NCI-H2196 (cell line): ENCODE data around the gene FOXO6.

Source experiments
- DNase-seq: peaks from one replicate; lab custom pipeline; 2025; ENCODE audit not compliant: unreplicated experiment; lab: John Stamatoyannopoulos, UW

The FOXO6 gene

DNA sequence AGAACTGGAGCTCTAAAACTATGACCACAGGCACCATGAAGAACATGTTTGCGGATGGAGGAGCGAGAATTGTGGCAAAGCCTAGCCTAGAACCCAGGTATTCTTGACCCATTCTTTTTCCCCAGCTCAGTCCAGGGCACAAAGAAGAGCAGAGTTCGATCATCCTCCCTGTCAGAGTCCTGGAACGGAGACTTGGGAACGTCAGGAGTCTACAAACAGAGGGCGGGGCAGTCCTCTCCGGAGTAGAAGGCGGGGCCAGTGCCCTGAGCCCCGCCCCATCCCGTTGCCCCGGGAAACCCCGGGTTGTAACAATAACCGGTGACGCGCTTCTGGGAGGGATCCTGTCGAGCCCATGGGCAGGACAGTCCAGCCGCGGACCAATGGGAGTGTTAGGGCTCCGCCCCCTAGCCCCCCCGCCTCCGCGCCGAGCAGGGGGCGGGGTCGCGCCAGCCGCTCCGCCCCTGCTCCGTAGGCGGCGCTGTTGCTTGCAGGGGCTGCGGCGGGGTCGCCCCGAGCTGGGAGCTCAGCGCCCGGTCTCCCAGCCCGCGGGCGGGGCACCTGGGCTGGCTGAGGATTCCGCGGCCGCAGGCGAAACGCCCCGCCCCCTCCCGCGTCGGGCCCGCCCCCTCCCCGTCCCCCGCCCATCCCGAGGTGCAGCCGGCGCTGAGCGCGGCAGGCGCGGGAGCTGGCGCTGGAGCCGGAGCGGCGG lies at the start of gene FOXO6:
Gene FOXO6 (plus strand): TSS at position 649 of the 709 bp plus-strand sequence.
- peak; percentile 99 for DNase-seq

DNA sequence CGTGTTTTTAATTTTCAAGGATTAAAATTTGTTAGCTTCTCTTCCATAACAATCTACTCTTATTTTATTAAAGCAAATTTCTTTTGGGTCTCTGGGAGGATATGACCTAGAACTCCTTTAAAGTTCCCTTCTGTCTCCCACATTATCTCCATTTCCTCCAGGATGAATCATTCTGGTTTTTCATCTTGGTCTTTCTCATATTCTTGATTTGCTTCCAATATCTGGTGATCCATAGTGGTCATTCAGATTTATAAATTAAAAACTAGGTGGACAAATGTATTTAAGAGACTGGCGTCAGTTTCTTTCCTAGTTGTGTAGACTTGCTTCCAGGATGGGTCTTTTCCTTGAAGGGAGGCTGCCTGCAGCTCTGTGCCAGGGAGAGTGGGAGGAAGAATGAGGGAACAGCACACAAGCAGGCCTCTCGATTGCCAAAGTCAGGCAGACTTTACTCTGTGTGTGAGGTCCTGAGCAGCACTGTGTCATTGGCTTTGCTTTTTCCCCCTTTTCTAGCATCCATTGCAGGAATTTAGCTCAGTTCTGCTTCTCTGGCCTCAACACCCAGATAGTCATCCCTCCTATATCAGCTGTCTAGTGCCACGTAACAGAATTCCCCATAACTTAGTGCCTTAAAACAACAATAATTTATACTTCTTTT lies 48.1 kb upstream of the FOXO6 start:
- DNase-seq, result no peak

DNA sequence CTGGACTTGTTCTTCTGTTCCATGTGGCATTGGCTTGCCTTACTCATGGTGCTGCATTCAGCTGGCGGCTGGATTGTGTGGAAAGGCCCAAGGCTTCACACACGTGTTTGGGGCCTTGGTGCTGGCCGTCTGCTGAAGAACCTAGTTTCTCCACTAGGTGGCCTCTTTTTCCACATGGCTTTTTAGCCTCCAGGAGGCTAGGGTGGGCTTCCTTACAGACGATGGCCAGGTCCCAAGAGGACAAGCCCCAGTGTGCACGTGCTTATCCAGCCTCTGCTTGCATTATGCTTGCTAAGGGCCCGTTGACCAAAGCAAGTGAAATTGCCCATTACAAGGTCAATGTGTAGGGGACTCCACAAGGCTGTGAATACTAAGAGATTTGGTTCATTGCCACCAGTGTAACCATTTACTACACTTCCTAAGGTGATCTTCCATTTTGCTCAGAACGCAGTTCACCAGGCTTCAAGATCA lies 47.5 kb upstream of the FOXO6 start:
- DNase-seq, result no peak

DNA sequence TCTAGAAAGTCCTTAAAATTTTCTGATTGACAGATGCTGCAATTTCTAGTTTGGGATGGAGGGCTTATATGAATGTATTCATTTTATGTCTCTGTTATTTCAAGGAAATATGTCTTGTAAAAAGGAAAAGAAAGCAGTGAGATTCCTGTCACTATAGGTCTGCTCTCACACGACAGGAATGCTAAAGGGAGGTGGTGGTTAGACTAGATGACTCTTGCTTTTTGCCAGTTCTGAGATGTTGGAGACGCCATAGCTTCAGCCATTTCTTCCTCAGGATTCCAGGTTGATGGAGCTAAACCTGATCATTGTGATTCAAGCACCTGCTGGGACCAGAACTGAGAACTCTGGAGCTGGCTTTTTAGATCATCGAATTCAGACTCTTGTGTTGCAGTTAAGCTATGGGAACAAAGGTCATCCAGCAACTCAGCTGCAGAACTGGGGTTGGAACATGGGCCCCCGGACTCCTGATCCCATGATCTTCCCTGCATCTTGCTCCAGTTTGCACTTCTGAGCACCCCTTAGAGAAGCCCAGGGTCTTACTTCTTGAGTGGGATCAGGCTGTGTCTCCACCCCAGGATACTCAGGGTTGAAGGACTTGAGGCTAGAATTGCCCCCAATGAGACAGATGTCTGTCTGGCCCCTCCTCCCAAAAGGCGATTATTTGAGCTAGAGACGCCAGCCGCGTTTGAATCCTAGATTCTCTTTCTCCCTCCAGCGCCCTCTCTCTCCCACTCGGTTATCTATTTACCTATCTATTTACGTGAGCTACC lies 46.7 kb upstream of the FOXO6 start:
- no peak for DNase-seq

DNA sequence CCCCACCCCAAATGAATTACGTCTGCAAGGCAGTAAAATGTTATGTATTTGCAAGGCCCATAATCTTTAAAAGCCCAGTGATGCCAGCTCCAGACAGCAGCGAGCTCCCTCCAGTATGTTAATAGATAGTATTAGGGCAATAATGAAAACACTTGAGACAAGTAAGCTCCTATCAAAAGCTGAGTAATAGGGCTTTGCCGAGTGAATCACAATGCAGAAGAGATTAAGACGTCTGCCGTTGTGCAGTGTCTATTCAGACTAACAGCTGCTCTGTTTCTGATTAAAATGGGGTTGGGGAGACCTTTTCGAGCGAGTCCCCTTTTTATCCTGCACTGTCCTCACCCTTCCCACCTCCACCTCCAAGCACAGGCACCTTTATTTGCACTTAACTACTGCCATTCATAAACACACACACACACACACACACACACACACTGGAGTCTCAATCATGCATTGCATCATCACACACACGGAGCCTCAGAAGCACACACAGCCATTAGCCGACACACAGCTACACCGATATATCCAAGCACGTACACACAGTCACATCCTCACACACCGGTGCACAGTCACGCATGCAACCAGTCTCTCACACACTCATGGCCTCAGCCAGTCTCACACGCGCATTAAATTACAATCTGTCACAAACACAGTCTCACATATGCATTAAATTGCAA lies 46.0 kb upstream of the FOXO6 start:
- no peak for DNase-seq

DNA sequence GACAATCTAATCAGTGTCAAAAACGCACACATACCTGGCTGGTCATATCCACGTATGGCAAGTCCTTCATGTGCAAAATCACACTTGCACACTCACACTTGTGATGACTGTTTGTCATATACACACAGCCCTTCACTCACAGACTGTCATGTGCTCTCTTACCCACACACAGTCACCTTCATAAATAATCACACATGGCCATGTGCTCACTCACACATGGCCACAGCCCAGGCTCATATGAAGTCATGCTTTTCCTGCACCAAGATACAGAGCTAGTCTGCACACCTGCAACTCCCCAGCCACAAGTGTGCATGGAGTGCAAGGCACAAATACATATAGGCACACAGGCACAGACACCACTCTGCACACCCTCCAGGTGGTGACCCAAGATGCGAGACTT lies 45.4 kb upstream of the FOXO6 start:
- no peak for DNase-seq

DNA sequence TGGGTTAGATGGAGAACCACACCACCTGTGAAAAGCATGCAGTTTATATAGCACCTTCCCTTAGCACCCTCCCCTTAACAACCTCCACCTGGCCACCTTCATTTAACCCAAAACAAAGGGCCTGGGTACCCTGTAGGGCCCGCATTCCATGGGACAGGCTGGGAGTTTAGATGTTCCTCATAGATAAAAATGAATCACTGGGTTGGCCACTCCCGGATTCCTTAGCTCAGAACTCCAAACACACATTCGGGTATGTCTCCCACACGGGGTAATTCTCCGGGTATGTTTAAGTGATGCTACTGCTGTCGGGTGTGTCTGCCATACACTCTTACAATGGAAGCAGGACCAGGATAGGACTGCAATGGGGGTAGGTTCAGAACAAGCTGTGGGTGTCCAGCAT lies 43.9 kb upstream of the FOXO6 start:
- no peak for DNase-seq

DNA sequence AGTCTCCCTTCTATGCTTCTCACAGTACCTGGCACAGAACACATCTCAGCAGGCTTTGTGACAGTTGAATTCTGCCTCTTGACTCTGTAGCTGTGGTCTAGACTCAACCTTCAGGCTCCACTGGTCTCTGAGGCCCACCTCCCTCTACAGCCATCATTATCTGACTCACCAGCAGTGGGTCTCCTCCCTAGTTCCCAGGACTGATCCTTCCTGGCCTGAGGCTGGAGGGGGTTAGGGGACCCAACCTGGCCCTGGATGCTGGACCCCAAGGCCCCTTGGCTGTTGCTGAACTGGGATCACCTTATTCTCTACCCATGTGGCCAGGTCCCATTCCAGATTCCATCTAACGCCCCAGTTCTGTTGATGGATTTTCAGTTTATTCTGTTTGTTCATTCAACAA lies 43.1 kb upstream of the FOXO6 start:
- no peak for DNase-seq

DNA sequence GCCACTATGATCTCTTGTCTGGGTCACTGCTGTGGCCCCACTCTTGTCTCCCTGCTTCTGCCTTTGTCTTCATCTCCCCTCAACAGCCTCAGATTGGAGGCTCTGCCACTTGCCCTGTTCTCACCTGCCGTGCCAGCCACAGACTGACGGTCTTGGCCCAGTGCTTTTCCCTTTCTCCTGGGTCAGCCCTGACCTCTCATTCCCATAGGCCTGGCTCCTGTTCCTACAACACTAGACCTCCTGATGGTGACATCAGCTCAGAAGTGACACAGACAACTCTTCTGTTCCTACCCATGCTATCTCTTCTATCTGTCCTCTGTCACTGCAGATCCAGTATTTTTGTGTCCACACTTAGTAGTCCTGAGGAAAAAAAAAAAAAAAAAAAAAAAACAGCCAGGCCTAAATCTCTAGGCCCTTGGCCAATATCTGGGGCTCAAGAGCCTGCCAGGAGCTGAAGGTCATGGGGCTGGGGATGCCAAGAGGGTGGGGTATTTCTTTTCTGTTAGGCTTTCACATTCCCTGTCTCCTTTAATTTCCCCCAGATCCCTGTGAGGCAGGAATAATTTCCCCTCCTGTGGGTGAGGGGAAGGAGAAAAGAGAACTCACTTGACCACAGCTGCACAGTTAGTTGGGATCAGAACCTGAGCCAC lies 42.0 kb upstream of the FOXO6 start:
- DNase-seq, result no peak

DNA sequence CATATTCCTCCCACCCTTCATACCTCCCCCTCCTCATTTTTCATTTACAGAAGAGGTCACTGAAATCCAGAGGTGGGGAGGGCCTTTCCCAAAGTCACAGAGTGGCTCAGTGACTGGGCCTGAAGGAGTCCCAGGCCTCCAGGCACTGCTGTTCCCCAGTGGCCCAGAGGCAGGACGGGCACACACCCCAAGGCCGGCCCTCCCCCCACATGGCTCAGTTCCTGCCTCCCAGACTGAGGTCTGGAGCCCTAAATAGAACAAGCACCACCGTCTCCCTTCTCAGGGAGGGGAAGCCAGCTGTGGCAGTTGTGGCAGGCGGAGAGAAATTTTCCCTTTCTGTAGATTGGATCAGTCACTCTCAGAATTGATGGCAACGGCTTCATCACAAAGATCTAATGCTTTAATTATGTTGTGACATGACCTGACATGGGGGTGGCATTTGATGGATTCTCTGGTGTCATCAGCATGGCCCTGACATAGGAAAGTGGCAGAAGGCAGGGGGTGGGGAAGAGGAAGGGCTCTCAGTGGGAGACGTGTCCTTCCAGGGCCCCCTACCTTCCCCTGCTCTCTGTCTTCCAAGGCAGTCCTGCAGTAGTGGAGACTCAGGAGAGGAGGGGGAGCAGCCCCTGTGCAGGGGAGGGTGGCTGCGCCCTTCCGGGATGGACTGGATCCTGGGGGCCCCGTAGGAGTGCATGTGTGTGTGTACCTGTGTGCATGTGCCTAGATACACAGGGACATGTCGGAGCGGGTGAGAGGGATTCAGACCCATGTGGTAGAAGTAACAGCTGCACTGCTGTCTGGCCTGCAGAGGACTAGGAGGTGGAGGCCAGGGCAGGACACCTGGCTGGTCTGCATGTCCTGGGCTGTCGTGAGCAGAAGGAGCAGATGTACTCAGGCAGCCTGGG lies 41.2 kb upstream of the FOXO6 start:
- DNase-seq, result no peak

DNA sequence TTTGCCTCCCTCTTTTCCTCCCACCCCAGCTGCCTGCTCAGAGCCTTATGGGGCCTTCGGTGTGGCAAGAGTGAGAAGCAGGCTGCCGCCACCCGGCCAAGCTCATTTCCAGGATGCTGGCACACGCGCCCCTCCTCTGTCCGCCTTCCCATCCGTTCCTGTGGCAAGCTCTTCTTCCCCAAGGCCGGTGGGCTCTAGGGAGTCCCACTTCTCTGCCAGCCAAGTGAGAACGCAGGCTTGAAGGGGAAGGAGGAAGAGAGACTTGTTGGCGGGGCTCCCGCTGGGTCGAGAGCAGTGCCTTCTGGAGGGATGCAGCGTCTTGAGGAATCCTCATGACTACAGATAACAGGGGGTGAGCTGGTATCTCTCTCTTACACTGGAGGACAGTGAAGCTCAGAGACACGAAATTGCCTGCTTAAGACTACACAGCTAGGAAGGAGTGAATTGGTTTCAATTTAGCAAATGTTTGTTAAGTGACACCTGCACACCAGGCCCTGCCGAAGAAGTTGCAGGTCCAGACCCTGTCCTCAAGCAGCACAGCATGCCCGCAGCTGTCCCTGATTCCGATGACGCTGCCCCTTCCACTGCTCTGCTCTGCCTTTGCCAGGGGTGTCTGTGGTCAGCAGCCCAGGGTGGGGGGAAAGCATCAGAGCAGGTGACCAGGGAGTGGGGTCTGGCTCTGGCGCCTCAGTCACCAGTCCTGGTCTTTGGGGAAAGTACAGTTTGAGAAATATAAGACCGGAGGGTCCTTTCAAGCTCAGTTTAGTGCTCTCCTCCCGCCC lies 40.1 kb upstream of the FOXO6 start:
- DNase-seq, result no peak

DNA sequence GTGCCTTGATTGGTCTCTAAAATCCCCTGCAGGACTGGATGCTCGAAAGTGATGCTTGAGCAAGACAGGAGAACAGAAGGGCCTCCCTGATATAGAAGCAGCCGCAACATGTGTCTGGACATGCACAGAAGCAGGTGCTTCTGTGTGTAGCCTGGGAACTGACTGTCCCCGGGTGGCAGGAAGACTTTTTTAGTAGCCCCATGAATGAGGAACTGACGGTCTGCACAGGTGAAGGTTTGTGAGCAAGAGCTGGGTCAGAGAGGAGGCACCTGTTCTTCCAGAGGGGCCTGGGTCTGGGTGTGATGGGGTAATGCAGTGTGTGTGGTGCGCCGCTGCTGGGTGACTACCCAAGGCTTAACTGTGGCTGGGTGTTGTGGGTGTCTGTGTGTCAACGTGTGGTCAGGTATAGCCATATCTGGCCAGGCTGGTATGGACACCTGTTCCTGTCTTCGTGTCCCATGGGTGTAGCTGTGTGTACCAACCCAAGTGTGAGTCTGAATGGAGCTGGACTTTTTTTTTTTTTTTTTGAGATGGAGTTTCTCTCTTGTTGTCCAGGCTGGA lies 39.1 kb upstream of the FOXO6 start:
- no peak for DNase-seq

DNA sequence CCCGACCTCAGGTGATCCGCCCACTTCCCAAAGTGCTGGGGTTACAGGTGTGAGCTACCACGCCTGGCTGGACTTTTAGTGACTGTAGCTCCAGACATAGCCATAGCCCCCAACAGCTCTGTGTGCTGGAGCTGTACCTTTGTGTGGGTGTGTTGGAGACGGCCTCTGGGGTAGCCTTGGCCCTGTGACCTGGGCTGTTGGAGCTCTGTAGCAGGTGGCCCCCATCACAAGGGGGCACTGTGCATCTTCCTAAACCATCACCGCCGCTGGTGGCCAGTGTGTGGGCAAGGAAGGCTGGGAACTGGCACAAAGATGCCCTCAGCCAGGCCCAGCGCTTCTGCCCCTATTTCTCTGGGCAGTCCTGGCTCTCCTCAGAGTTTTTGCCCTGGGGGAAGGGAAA lies 38.4 kb upstream of the FOXO6 start:
- peak; percentile 45 for DNase-seq

DNA sequence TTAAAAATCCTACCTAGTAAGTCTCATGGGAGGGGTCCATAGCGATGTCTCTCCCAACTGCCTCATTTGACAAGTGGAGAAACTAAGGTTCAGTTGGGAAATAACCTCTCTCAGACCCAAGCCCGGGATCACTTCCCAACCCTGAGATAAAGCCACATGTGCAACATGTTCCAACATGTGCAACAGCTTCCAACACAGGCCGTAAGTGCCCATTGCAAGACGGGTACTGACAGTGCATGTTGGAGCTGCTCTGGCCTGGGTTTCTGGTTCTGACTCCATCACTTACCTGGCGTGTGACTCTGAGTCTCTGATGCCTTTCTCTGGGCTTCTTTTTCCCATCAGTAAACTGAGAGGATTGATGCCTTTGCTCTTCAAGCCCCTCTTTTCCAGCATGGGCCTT lies 38.0 kb upstream of the FOXO6 start:
- no peak for DNase-seq

DNA sequence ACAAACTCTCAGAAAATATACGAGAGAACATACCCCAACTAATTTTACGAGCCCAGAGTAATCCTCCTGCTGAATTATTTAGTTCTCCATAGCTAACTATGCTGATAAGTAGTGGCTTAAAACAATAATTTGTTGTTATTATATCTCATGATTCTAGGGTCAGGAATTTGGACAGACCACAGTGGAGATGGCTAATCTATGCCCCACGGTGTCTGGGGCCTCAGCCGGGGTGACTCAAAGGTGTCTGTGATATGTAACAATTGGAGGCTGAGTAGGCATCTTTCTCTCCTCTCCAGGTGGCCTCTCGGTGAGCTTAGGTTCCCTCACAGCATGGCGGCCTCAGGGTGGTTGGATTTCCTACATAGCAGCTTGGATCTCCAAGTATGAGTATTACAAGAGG lies 35.4 kb upstream of the FOXO6 start:
- no peak for DNase-seq

DNA sequence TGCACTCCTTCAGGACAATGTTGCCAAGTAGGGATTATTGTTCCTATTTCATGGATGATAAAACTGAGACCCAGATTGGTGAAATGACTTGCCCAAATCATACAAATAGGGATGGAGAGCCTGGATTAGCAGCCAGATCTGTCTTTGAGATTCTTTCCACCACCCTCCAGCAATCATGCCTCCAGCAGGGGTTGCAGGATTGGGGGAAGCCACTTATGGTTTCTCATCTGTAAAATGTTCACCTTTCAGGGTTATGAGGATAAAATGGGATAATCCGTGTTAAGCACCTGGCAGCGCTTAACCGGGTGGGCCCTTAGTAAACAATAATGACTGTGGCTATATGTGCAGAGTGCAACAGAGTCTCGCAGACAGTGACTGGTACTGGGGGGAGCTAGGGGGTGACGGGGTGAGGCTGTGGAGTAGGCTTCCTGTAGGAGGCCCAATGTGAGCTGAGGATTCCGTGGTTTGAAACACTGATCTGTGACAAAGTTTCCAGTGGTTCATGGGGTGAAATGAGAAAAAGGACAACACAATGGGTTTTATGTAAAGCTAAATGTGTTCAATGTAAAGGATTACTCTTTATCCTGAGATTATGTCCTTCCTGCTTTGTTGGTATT lies 33.7 kb upstream of the FOXO6 start:
- DNase-seq, result no peak

DNA sequence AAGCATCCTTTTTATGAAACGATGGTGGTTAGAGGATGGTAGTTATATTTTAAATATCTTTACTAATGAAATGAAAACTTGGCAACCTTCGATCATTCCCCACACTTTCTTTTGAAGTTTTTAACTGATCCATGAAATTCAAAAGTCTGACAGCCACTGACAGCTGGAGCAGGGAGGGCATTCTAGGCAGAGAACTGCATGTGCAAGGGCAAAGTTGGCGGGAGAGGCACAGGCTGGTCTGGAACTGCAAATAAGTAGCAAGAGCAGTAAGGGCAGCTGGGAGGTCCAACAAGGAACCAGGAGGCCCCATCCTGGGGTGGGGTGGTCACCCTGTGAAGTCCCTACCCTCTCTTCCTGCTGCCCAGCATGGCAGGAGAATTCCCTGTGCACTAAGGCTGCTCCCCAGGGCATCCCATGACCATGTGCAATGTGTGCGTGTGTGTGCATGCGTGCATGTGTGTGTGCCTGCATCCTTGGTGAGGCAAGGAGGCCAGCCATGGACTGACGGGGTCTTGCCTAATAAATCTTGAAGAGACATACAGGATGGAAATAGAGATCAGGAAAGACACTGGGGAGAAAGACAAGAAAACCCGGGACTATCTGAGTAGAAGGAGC lies 33.1 kb upstream of the FOXO6 start:
- no peak for DNase-seq
